ENCODE data around the gene BRD4. TPM values are rescaled to one million over a fixed set of nuclear protein-coding genes. Genes with fewer than 3 reads are reported as not detected.

The BRD4 gene
- total and polyA plus RNA-seq, 2 of the 13 experiments (the other 11 are each of a cell fraction or from before 2014, with no cell fraction given) = 10.5 to 11.4 TPM

DNA sequence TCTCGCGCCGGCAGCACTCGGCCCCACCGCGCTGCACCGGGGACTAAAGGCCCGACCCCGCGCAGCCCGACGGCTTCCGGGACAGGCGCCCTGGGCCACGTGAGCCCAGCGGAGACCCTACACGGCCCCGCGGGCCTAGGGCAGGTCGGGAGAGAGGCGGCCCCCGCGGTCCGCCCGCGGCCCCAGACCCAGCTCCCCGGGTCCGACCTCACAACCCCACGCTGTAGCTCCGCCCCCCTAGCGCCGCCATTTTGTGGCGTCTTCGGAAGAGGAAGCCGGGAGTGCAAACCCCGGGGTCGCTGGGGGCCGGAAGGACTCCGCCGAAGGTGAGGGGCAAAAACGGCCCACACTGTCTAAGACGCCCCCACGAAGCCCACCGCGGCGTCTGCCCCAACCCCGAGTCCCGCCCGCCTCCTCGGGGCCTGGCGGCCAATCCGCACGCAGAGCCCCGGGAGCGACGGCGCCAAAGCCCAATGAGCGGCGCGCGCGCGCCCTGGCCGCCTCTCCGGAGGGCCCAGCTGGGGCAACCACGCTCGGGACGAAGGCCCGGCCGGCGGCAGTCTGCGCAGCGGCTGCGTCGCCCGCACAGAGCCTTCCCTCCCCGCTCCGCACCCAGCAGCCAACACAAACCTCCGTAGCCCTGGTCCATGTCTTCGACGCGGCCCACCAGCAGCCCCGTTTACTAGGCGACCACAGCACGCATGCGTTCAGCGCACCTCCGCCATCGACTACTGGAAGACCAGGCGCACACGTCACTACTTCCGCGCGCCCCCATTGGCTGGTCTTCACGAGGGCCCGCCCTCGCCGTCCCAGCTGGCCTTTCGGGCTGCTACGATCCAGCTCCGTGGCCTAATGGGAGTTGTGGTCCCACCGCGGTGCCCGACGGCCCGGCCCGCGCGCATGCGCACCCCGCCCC, 47.0 kb upstream of the BRD4 start, which contains the start of gene AKAP8 (continued):
- TF ChIP-seq, protein P1, sequence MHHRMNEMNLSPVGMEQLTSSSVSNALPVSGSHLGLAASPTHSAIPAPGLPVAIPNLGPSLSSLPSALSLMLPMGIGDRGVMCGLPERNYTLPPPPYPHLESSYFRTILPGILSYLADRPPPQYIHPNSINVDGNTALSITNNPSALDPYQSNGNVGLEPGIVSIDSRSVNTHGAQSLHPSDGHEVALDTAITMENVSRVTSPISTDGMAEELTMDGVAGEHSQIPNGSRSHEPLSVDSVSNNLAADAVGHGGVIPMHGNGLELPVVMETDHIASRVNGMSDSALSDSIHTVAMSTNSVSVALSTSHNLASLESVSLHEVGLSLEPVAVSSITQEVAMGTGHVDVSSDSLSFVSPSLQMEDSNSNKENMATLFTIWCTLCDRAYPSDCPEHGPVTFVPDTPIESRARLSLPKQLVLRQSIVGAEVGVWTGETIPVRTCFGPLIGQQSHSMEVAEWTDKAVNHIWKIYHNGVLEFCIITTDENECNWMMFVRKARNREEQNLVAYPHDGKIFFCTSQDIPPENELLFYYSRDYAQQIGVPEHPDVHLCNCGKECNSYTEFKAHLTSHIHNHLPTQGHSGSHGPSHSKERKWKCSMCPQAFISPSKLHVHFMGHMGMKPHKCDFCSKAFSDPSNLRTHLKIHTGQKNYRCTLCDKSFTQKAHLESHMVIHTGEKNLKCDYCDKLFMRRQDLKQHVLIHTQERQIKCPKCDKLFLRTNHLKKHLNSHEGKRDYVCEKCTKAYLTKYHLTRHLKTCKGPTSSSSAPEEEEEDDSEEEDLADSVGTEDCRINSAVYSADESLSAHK (CRISPR knock-in tag; IDR thresholded peaks at IDR 0.05; ENCODE audit: borderline replicate concordance) = no peak
- TF ChIP-seq, protein P2, sequence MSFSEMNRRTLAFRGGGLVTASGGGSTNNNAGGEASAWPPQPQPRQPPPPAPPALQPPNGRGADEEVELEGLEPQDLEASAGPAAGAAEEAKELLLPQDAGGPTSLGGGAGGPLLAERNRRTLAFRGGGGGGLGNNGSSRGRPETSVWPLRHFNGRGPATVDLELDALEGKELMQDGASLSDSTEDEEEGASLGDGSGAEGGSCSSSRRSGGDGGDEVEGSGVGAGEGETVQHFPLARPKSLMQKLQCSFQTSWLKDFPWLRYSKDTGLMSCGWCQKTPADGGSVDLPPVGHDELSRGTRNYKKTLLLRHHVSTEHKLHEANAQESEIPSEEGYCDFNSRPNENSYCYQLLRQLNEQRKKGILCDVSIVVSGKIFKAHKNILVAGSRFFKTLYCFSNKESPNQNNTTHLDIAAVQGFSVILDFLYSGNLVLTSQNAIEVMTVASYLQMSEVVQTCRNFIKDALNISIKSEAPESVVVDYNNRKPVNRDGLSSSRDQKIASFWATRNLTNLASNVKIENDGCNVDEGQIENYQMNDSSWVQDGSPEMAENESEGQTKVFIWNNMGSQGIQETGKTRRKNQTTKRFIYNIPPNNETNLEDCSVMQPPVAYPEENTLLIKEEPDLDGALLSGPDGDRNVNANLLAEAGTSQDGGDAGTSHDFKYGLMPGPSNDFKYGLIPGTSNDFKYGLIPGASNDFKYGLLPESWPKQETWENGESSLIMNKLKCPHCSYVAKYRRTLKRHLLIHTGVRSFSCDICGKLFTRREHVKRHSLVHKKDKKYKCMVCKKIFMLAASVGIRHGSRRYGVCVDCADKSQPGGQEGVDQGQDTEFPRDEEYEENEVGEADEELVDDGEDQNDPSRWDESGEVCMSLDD (CRISPR knock-in tag; IDR thresholded peaks at IDR 0.05; ENCODE audit: borderline replicate concordance) = no peak
- TF ChIP-seq HDAC6 (IDR thresholded peaks at IDR 0.05; ENCODE audit: low read depth, low read length) (no peak), ZNF567 (CRISPR knock-in tag; IDR thresholded peaks at IDR 0.05; ENCODE audit: borderline replicate concordance) (no peak; the same call in 1 of the 2 replicates), FOSL2 (CRISPR knock-in tag; IDR thresholded peaks at IDR 0.05) (no peak; the same call in 1 of the 2 replicates), ZNF3 (CRISPR knock-in tag; IDR thresholded peaks at IDR 0.05) (no peak), ZNF710 (CRISPR knock-in tag; IDR thresholded peaks at IDR 0.05; ENCODE audit: borderline replicate concordance) (no peak), NFE2 (CRISPR knock-in tag; IDR thresholded peaks at IDR 0.05) (no peak), ATM (IDR thresholded peaks at IDR 0.05; ENCODE audit: borderline replicate concordance) (no peak), KDM5B (CRISPR knock-in tag; IDR thresholded peaks at IDR 0.05; ENCODE audit: borderline replicate concordance) (peak; percentile 56; the same call in 1 of the 2 replicates), FOXK1 (CRISPR knock-in tag; IDR thresholded peaks at IDR 0.05; ENCODE audit: borderline replicate concordance, low read depth) (peak; percentile 86; the same call in 1 of the 2 replicates), ZNF382 (CRISPR knock-in tag; IDR thresholded peaks at IDR 0.05; ENCODE audit: borderline replicate concordance) (no peak), SIX4 (CRISPR knock-in tag; IDR thresholded peaks at IDR 0.05) (no peak), MTF1 (CRISPR knock-in tag; IDR thresholded peaks at IDR 0.05) (no peak), ZHX1 (CRISPR knock-in tag; IDR thresholded peaks at IDR 0.05; ENCODE audit: low read depth) (peak; percentile 19; the same call in 1 of the 2 replicates)
- TF ChIP-seq, protein P3, sequence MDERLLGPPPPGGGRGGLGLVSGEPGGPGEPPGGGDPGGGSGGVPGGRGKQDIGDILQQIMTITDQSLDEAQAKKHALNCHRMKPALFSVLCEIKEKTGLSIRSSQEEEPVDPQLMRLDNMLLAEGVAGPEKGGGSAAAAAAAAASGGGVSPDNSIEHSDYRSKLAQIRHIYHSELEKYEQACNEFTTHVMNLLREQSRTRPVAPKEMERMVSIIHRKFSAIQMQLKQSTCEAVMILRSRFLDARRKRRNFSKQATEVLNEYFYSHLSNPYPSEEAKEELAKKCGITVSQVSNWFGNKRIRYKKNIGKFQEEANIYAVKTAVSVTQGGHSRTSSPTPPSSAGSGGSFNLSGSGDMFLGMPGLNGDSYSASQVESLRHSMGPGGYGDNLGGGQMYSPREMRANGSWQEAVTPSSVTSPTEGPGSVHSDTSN (CRISPR knock-in tag; IDR thresholded peaks at IDR 0.05) = peak; percentile 88
